HTERT RPE-1 (cell line): ENCODE data around the gene APOC1.
"Not testable (repeated sequence)": the region's sequence is repeated elsewhere in the genome, so short reads cannot be mapped to it uniquely, and the experiment has no call there.

ENCODE experiments used
- in situ Hi-C: fragments of 300-500 bp; cut with MboI; formaldehyde crosslinking; loops from 4 replicates; pipeline ENCODE4 v1.14.3; 2020; ENCODE audit warnings: low sequenced_read_pairs

Gene APOC1

GRCh38 chr19:44888335-44888734, 26.1 kb upstream of the APOC1 start:
- in situ Hi-C loops: not testable (repeated sequence)

- in situ Hi-C loops: no loop called here
Observed at GRCh38 chr19:44889830-44890365, 24.5 kb upstream of the APOC1 start.

- in situ Hi-C loops: no loop called here
Observed at GRCh38 chr19:44890366-44891015, 23.9 kb upstream of the APOC1 start.

- in situ Hi-C loops: no loop called here
Observed at GRCh38 chr19:44891016-44891882, 23.2 kb upstream of the APOC1 start, which contains the start of gene TOMM40. Gene TOMM40, plus strand, starts transcription at chr19:44891254. Its CDS starts 162 bp downstream, at chr19:44891416.

GRCh38 chr19:44892932-44893331, 21.5 kb upstream of the APOC1 start:
- in situ Hi-C loops: no loop called here

GRCh38 chr19:44893332-44894051, 20.9 kb upstream of the APOC1 start:
- in situ Hi-C loops: no loop called here

- in situ Hi-C loops: no loop called here
Observed at GRCh38 chr19:44894052-44894400, 20.4 kb upstream of the APOC1 start.

GRCh38 chr19:44894946-44895345, 19.5 kb upstream of the APOC1 start:
- in situ Hi-C loops: no loop called here

- in situ Hi-C loops: no loop called here
Observed at GRCh38 chr19:44897835-44898234, 16.6 kb upstream of the APOC1 start.

GRCh38 chr19:44900328-44901244, 13.8 kb upstream of the APOC1 start:
- in situ Hi-C loops: no loop called here

- in situ Hi-C loops: no loop called here
Observed at GRCh38 chr19:44903216-44903601, 11.2 kb upstream of the APOC1 start.

- in situ Hi-C loops: no loop called here
Observed at GRCh38 chr19:44903602-44904425, 10.6 kb upstream of the APOC1 start.

- in situ Hi-C loops: no loop called here
Observed at GRCh38 chr19:44904426-44904994, 9.9 kb upstream of the APOC1 start.

- in situ Hi-C loops: no loop called here
Observed at GRCh38 chr19:44905437-44906160, 8.8 kb upstream of the APOC1 start, which contains the start of gene APOE. Gene APOE, plus strand, starts transcription at chr19:44905796. Its CDS starts 829 bp downstream, at chr19:44906625.

- in situ Hi-C loops: no loop called here
Observed at GRCh38 chr19:44907613-44908012, 6.8 kb upstream of the APOC1 start.

GRCh38 chr19:44908074-44908835, 6.2 kb upstream of the APOC1 start:
- in situ Hi-C loops: no loop called here

- in situ Hi-C loops: no loop called here
Observed at GRCh38 chr19:44908836-44909261, 5.6 kb upstream of the APOC1 start.

- in situ Hi-C loops: no loop called here
Observed at GRCh38 chr19:44909775-44910174, 4.6 kb upstream of the APOC1 start.
